Right lobe of liver (tissue), 6 donors: ENCODE results near the gene NCLN. TPM values are rescaled to one million over a fixed set of nuclear protein-coding genes. Genes with fewer than 3 reads are reported as not detected.
"Not testable (repeated sequence)": the region's sequence is repeated elsewhere in the genome, so short reads cannot be mapped to it uniquely, and the experiment has no call there.

Source experiments
- ATAC-seq, 4 donors: fragments of 200-7000 bp; cut with Tn5 transposase; one replicate each; pipeline ENCODE4 v1.9.1; 2020; ENCODE audit warnings: mild to moderate bottlenecking in 4 of 4, moderate library complexity in 4 of 4
- DNase-seq, 3 donors: peaks; one replicate each; pipeline ENCODE4 v3.0.0-alpha.2; 2020
- H3K27ac ChIP-seq, 3 donors: fragments of 200-600 bp; one replicate each; pipeline ENCODE4 v1.8.0; 2022
- H3K27me3 ChIP-seq, 2 donors: fragments of 200-600 bp; one replicate each; pipeline ENCODE4 v1.8.0; 2022
- H3K36me3 ChIP-seq, 4 donors: fragments of 200-600 bp; sonication (generic) in 1 of 4; one replicate each; pipeline versions ENCODE4 v1.5.1 to v1.8.0; 2017 to 2022; ENCODE audit warnings: control low read depth in 1 of 4
- H3K4me1 ChIP-seq, 4 donors: fragments of 200-600 bp; sonication (generic) in 1 of 4; one replicate each; pipeline versions ENCODE4 v1.5.1 to v1.8.0; 2017 to 2022; ENCODE audit warnings: control low read depth in 1 of 4
- H3K4me3 ChIP-seq, 3 donors: fragments of 200-600 bp; one replicate each; pipeline ENCODE4 v1.8.0; 2022
- H3K9me3 ChIP-seq, 4 donors: fragments of 200-600 bp; sonication (generic) in 1 of 4; one replicate each; pipeline versions ENCODE4 v1.5.1 to v1.8.0; 2017 to 2022; ENCODE audit warnings: control low read depth in 1 of 4
- POLR2A ChIP-seq: fragments of 450-650 bp; IDR thresholded peaks from one replicate; pipeline ENCODE4 v1.6.1; 2017; ENCODE audit warnings: antibody characterized with exemption, mild to moderate bottlenecking
- WGBS: methylation state at CpG from one replicate; pipeline ENCODE4 v1.1.6; 2018; ENCODE audit warnings: low coverage, low lambda C conversion rate; ENCODE audit not compliant: insufficient coverage; ENCODE audit errors: missing lambda C conversion rate; 5-methylcytosine and 5-hydroxymethylcytosine counted together
- intact Hi-C, 2 donors: fragments of 100-400 bp; cut with DNase I; formaldehyde crosslinking; loops; one replicate each; pipeline versions ENCODE4 v1.11.2 to v1.14.1; 2022
- total RNA-seq, 6 experiments: library from RNA; depleted of rRNA in 2 of 6; stranded (reverse); fragments of >200 nt in 2 of 6; fragmentation: NEBNext Ultra II Directional in 3 of 6; extraction: Animal tissue kit (Norgen Biotek cat#: 25700) in 3 of 6; gene quantifications; one replicate each; pipeline versions ENCODE4 v1.1.0 to v1.2.4, GENCODE V29; 2016 to 2023
- TF ChIP-seq, protein P1 (sequence below), 4 donors: fragments of 200-600 bp in 3 of 4; fragments of 450-650 bp in 1 of 4; IDR thresholded peaks; one replicate each; pipeline versions ENCODE4 v1.5.1 to v1.8.0; 2016 to 2022; ENCODE audit warnings: antibody characterized with exemption in 4 of 4, mild to moderate bottlenecking in 2 of 4
- donor health status: DM: no; HTN: yes; CAD: no.
- donor health status: DM: no; HTN: no; CAD: no.
- donor health status: DM: no; HTN: no; CAD: no.
- donor health status: DM: no; HTN: yes; CAD: no.
- donor health status: DM: no; HTN: yes; CAD: no.

The NCLN gene
- total RNA-seq, 6 experiments from 2014 or later: 32.0 to 59.9 (median 40.4) TPM

DNA sequence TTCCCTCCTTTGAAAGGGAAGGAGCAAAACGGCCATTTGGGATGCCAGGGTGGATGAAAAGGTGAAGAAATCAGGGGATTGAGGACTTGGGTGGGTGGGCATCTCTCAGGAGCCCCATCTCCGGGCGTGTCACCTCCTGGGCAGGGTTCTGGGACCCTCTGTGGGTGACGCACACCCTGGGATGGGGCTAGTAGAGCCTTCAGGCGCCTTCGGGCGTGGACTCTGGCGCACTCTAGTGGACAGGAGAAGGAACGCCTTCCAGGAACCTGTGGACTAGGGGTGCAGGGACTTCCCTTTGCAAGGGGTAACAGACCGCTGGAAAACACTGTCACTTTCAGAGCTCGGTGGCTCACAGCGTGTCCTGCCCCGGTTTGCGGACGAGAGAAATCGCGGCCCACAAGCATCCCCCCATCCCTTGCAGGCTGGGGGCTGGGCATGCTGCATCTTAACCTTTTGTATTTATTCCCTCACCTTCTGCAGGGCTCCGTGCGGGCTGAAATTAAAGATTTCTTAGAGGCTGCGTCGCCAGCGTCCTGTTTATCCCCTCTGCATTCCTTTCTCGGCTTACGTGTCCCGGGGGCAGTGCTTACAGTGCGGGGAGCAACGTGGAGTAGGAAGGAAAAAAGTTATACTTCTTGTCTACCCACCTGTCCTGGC, 22.4 kb upstream of the NCLN start:
- H3K4me1 ChIP-seq: no peaks in the 10 kb centered on the region
- no peak overlapping the region for H3K4me3 ChIP-seq
- no peak for TF ChIP-seq POLR2A
- TF ChIP-seq, protein P1, sequence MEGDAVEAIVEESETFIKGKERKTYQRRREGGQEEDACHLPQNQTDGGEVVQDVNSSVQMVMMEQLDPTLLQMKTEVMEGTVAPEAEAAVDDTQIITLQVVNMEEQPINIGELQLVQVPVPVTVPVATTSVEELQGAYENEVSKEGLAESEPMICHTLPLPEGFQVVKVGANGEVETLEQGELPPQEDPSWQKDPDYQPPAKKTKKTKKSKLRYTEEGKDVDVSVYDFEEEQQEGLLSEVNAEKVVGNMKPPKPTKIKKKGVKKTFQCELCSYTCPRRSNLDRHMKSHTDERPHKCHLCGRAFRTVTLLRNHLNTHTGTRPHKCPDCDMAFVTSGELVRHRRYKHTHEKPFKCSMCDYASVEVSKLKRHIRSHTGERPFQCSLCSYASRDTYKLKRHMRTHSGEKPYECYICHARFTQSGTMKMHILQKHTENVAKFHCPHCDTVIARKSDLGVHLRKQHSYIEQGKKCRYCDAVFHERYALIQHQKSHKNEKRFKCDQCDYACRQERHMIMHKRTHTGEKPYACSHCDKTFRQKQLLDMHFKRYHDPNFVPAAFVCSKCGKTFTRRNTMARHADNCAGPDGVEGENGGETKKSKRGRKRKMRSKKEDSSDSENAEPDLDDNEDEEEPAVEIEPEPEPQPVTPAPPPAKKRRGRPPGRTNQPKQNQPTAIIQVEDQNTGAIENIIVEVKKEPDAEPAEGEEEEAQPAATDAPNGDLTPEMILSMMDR (IDR thresholded peaks at IDR 0.05): peak; percentile 84 to 98 (median 96)
- 13% methylated on average over 16 of the region's 27 CpGs for WGBS
- no peaks in the 10 kb centered on the region for H3K27me3 ChIP-seq
- H3K27ac ChIP-seq: no peak overlapping the region
- peak; percentile 71 to 83 (median 73) for DNase-seq
- H3K9me3 ChIP-seq: no peaks in the 10 kb centered on the region
- peak; percentile 86 to 92 (median 90) for ATAC-seq
- no peaks in the 10 kb centered on the region for H3K36me3 ChIP-seq
- intact Hi-C loops: loop anchor here in 1 of 2 donors (10.0 kb wide), 1 partner anchor 209 kb away; no protein-coding TSS in a partner anchor

DNA sequence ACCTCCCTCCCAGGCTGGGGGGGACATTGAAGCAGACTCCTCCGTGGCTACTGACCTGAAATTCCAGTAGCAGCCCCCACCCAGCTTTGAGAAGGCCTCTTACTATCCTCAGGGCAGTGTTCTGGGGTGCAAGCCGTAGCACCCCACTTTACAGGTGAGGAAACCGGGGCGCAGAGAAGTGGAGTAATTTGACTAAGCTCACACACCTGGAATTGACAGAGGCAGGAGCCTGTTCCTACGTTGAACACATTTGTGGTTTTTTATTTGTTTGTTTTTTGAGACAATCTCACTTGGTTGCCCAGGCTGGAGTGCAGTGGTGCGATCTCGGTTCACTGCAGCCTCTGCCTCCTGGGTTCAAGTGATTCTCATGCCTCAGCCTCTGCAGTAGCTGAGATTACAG, 21.8 kb upstream of the NCLN start:
- TF ChIP-seq, protein P1 (IDR thresholded peaks at IDR 0.05): no peak
- no peak for TF ChIP-seq POLR2A
- DNase-seq: no peak
- no peak overlapping the region for H3K4me3 ChIP-seq
- no peaks in the 10 kb centered on the region for H3K4me1 ChIP-seq
- H3K27me3 ChIP-seq: no peaks in the 10 kb centered on the region
- intact Hi-C loops: loop anchor here in 1 of 2 donors (10.0 kb wide), 1 partner anchor 209 kb away; no protein-coding TSS in a partner anchor
- ATAC-seq: no peak
- no peaks in the 10 kb centered on the region for H3K36me3 ChIP-seq
- H3K27ac ChIP-seq: no peak overlapping the region
- H3K9me3 ChIP-seq: no peaks in the 10 kb centered on the region
- 68% methylated on average over 6 of the region's 7 CpGs for WGBS

GRCh38 chr19:3167533-3168272, 18.0 kb upstream of the NCLN start:
- Histone ChIP-seq H3K27ac (no peak overlapping the region), H3K4me1 (no peaks in the 10 kb centered on the region), H3K9me3 (no peaks in the 10 kb centered on the region), H3K36me3 (no peaks in the 10 kb centered on the region), H3K4me3 (no peak overlapping the region), H3K27me3 (no peaks in the 10 kb centered on the region)
- intact Hi-C loops: loop anchor here in 1 of 2 donors (10.0 kb wide), 1 partner anchor 213 kb away; no protein-coding TSS in a partner anchor
- no peak for ATAC-seq
- no peak for DNase-seq
- TF ChIP-seq, protein P1 (IDR thresholded peaks at IDR 0.05): no peak
- TF ChIP-seq POLR2A: no peak
- WGBS: 78% methylated on average over 13 of the region's 13 CpGs

DNA sequence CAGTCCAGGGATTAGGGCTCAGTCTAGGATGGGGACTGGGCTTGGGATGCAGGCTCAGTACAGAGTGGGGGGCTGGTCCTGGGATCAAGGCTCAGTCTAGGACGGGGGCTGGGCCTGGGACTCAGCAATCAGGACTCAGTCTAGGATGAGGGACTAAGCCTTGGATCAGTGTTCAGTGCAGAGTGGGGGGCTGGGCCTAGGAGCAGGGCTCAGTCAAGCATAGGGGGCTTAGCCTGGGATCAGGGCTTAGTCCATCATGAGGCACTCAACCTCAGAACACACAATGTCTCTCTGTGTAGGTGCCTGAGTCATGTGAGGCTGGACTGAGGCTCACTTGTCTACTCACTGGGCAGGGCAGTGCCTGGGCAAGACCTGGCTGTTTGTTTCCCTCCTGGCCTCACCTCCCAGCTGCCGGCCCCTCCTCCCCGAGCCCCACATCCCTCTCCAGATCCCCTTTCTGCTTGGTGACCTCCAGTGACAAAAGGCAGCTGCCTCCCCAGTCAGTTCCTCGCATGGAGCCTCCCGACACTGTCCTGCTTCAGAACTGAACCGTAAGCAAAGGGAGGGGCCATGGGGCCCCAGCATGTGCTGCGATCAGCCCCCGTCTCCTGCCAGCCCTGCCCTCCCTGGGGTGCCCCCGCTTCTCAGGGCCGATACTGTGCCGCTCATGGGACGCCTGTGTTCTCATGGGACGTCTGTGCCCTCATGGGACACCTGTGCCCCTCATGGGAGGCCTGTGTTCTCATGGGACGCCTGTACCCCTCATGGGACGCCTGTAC, 13.6 kb upstream of the NCLN start:
- ATAC-seq: peak in 1 of 4 donors; percentile 48
- H3K27ac ChIP-seq: no peak overlapping the region
- no peak overlapping the region for H3K4me3 ChIP-seq
- H3K9me3 ChIP-seq: no peaks in the 10 kb centered on the region
- no peaks in the 10 kb centered on the region for H3K4me1 ChIP-seq
- H3K36me3 ChIP-seq: no peaks in the 10 kb centered on the region
- WGBS: no CpG with 5 or more reads among the region's 15 CpGs
- intact Hi-C loops: no loop called here
- TF ChIP-seq, protein P1 (IDR thresholded peaks at IDR 0.05): no peak
- TF ChIP-seq POLR2A: no peak
- H3K27me3 ChIP-seq: no peaks in the 10 kb centered on the region
- DNase-seq: no peak

DNA sequence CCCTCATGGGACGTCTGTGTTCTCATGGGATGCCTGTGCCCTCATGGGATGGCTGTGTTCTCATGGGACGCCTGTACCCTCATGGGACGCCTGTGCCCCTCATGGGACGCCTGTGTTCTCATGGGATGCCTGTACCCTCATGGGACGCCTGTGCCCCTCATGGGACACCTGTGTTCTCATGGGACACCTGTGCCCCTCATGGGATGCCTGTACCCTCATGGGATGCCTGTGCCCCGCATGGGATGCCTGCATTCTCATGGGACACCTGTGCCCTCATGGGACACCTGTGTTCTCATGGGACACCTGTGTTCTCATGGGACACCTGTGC, 13.1 kb upstream of the NCLN start:
- H3K27ac ChIP-seq, H3K36me3 ChIP-seq, intact Hi-C loops, ATAC-seq, H3K27me3 ChIP-seq, H3K4me1 ChIP-seq, DNase-seq, H3K4me3 ChIP-seq, H3K9me3 ChIP-seq: not testable (repeated sequence)
- WGBS: no CpG with 5 or more reads among the region's 6 CpGs
